Activated CD4-positive, alpha-beta T cell treated with anti-CD3 and anti-CD28 coated beads, Interleukin-2, amount 50 U/mL, for 1 hour (primary cell): Measurements from ENCODE around the gene CNGA3.

Source experiments
- DNase-seq: peaks from one replicate; pipeline ENCODE4 v3.0.0-alpha.2; 2020

The CNGA3 gene

GRCh38 chr2:98445683-98446581 lies 99.7 kb downstream of the CNGA3 start:
- peak; percentile 50 for DNase-seq

GRCh38 chr2:98446850-98447249 lies 100.6 kb downstream of the CNGA3 start:
- DNase-seq, result no peak
